Skeletal muscle satellite cell (primary cell): ENCODE data around the gene GSTO2.

ENCODE experiments used
- H3K27me3 ChIP-seq: 2 replicates; pipeline ENCODE4 v1.7.0; 2013; ENCODE audit warnings: low read length; ENCODE audit not compliant: control insufficient read depth, insufficient read depth
- H3K36me3 ChIP-seq: 2 replicates; pipeline ENCODE4 v1.7.0; 2013; ENCODE audit warnings: mild to moderate bottlenecking, control low read depth, low read length; ENCODE audit not compliant: insufficient read depth
- H3K4me1 ChIP-seq: 2 replicates; pipeline ENCODE4 v1.7.0; 2013; ENCODE audit warnings: low read length; ENCODE audit not compliant: control insufficient read depth, insufficient read depth
- H3K4me2 ChIP-seq: 2 replicates; pipeline ENCODE4 v1.7.0; 2013; ENCODE audit warnings: mild to moderate bottlenecking, low read length
- H3K4me3 ChIP-seq: 2 replicates; pipeline ENCODE4 v1.7.0; 2013; ENCODE audit warnings: low read length
- H3K9ac ChIP-seq: 2 replicates; pipeline ENCODE4 v1.7.0; 2013; ENCODE audit warnings: mild to moderate bottlenecking, low read depth, low read length, moderate library complexity
- H3K9me3 ChIP-seq: replicated peaks from 2 replicates; pipeline ENCODE4 v1.7.0; 2013; ENCODE audit warnings: mild to moderate bottlenecking, control low read depth, low read length

Gene GSTO2

DNA sequence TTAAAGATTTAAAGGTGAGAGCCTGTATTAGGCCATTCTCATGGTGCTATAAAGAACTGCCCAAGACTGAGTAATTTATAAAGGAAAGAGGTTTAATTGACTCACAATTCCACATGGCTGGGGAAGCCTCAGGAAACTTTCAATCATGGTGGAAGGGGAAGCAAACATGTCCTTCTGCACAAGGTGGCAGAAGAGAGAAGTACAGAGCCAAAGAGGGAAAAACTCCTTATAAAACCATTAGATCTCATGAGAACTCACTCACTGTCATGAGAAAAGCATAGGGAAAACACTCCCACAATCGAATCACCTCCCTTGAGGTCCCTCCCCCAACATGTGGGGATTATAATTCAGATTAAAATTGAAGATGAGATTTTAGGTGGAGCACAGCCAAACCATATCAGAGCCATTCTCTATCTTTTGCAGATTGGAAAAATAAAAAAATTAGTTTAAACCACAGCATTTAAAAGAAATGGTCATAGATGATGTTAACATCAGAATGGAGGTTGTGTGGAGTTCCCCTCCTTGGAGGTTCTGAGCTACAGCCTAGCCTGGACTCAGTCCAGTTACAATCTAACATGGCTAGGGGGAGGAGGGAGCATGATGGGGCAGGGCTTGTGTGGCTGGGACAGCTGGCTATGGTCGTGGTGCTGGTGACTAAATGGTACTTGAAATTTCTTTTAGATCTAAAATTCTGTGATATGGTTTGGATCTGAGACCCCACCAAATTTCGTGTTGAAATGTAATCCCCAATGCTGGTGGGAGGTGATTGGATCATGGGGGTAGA, 33.1 kb downstream of the GSTO2 start:
- Histone ChIP-seq H3K9ac (peak overlapping the region; percentile 94), H3K4me2 (no peak overlapping the region), H3K27me3 (no peaks in the 10 kb centered on the region), H3K36me3 (no peaks in the 10 kb centered on the region), H3K4me3 (no peak overlapping the region), H3K9me3 (no peaks in the 10 kb centered on the region), H3K4me1 (peaks cover 53% of the 10 kb centered on the region)

DNA sequence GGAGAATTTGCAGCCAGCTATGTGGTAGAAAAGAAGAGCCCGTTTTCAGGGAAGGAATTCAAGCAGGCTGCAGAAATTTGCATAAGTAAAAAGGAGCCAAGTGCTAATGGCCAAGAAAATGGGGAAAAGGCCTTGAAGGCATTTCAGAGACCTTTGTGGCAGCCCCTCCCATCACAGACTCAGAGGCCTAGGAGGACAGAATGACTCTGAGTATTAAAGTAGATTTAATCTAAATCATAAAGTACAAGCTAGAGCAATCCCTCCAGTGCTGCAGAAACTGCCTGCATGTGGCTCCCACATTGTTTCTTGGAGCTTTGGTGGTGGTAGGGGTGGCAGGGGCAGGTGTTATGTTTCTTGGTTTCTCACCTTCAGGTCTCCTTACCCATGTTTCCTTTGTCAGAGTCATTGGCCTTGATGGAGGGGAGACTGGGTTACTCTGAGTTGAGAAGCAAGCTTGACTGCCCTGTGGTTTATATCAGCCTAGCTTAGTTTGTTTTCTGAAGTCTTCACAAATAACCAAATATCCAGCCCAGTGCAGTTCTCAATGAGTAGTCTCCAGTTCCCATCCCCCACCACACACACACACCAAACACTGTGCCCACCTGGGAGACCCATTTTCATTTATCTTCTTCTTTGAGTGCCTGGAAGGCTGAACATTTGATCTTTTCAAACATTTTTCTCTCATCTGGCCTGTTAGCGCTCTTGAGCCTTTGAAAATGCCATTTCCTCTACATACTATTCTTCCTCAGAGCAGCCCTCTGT, 34.8 kb downstream of the GSTO2 start:
- Histone ChIP-seq H3K9ac (no peak overlapping the region), H3K9me3 (no peaks in the 10 kb centered on the region), H3K4me3 (no peak overlapping the region), H3K27me3 (no peaks in the 10 kb centered on the region), H3K4me2 (no peak overlapping the region), H3K4me1 (peaks cover 51% of the 10 kb centered on the region), H3K36me3 (peaks cover 12% of the 10 kb centered on the region)

DNA sequence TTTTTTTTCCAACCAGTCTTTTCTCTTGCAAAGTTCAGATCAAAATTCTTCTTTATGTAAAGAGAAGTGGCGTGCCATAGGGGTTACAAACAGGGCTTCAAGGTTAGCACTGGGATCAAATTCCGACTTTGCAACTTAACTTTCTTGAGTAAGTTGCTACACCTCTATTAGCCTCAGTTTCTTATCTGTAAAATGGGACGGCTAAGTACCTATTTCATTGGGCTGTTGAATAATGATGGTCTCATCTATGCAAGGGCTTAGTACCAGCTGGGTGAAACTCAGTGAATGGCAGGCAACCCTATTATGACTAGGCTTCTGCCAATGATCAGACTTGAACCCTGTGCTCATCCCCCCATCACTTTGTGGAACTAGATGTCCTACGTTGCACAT, 35.4 kb downstream of the GSTO2 start:
- Histone ChIP-seq H3K36me3 (peaks cover 12% of the 10 kb centered on the region), H3K9me3 (no peaks in the 10 kb centered on the region), H3K4me3 (no peak overlapping the region), H3K4me2 (no peak overlapping the region), H3K9ac (no peak overlapping the region), H3K4me1 (peaks cover 50% of the 10 kb centered on the region), H3K27me3 (no peaks in the 10 kb centered on the region)

DNA sequence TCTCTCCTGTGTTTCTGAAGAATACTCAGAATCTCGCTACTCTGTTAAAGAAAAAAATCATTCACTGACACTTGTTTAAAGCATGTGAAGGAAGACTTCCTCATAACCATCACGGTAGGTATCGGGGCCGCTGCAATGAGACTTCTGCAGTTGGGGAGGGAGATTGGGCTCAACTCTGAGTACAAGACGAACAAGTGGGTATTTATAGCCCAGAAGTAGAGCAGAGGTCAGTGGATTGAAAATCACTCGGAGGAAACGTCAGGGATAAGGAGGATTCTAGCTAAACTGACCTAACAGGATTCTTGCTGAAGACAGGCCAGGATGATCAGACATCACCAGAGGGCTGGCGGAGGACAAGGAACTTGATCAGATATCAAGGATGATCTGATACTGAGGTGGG, 35.9 kb downstream of the GSTO2 start:
- Histone ChIP-seq H3K9ac (no peak overlapping the region), H3K4me3 (no peak overlapping the region), H3K36me3 (peaks cover 12% of the 10 kb centered on the region), H3K9me3 (no peaks in the 10 kb centered on the region), H3K4me1 (peaks cover 49% of the 10 kb centered on the region), H3K27me3 (no peaks in the 10 kb centered on the region), H3K4me2 (no peak overlapping the region)

DNA sequence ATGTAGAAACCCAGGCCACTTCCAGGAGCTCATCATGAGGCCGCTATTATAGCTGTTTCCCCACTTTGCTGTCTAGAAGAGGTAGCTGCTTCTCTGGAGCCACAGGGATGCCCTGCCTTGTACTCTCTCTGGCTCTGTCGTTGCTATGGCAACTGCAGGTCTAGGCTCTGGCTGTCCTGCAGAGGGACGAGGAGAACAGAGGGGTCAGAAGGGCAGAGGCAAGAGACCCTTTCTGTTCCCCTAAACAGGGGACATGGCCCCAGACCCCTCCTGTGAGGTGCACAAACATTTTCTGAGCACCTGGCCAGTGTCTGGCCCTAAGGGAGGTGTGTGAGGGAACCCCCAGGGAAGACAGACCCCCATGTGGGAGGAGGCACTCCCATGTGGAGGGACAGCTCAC, 37.9 kb downstream of the GSTO2 start:
- no peak overlapping the region for H3K9ac ChIP-seq
- H3K4me2 ChIP-seq, result no peak overlapping the region
- no peaks in the 10 kb centered on the region for H3K27me3 ChIP-seq
- peaks cover 25% of the 10 kb centered on the region for H3K36me3 ChIP-seq
- H3K9me3 ChIP-seq, result no peaks in the 10 kb centered on the region
- peaks cover 45% of the 10 kb centered on the region for H3K4me1 ChIP-seq
- no peak overlapping the region for H3K4me3 ChIP-seq

DNA sequence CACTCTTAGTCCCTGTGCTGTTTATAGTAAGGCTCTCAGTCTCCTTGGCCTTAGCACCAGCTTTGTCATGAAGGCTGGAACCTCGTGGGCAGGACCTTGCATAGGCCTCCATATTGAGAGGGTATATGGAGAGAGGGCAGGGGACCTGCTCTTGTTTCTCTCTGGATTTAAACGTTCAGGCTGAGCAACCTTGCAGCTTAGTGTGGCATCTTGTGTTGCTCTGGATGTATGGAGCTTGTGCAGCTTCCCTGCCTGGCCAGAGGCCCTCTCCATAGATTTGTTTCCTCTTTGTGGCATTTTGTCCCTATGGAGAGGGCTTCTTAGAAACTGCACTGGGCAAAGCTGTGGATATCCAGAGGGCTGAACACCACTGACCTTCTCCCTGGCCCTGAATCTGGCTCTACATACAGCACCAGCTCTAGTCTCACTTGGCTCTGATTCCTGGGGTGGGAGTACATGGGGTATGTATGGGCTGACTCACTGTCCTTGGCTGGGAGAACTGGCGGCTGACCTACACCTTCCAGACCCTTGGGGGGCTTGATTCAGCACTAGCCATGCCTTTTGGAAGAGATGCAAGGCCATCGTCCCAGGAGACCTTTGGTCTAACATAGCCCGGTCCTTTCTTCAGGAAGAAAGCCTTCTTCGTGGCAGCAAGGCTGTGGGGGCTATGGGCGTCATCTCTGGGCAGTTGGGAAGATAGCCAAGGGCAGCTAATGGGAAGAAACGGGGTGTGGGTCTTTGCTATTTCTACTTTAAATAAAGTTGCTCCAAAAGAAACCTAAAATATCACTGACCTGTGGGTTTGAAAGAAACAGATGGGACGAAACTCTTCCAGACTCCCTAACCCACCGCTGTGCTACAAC, 38.8 kb downstream of the GSTO2 start:
- Histone ChIP-seq H3K36me3 (peaks cover 34% of the 10 kb centered on the region), H3K27me3 (no peaks in the 10 kb centered on the region), H3K9me3 (no peaks in the 10 kb centered on the region), H3K4me2 (no peak overlapping the region), H3K4me3 (no peak overlapping the region), H3K9ac (no peak overlapping the region), H3K4me1 (peaks cover 41% of the 10 kb centered on the region)

DNA sequence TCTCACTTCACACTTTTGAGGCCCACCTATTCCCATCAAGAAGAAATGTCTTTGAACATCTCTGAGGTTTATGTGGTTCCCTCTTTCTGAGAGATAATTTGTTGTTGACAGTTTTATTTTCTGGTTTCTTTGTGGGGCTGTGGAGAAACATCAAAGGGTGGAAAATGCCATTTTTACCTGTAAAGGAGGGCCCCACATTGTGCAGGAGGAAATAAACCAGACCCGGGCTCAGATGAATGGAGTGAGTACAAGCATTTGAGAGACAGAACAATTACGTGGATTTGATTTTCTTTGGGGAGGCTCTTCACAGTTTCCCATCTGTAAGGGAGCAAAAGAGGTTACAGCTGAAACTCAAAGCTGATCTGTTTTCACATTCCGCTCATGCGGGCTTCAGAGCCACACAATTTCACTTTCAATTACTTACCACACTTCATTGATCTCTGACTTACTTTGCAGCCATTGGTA, 39.5 kb downstream of the GSTO2 start:
- Histone ChIP-seq H3K4me2 (no peak overlapping the region), H3K27me3 (no peaks in the 10 kb centered on the region), H3K36me3 (peaks cover 41% of the 10 kb centered on the region), H3K4me1 (peaks cover 41% of the 10 kb centered on the region), H3K4me3 (no peak overlapping the region), H3K9ac (no peak overlapping the region), H3K9me3 (no peaks in the 10 kb centered on the region)

DNA sequence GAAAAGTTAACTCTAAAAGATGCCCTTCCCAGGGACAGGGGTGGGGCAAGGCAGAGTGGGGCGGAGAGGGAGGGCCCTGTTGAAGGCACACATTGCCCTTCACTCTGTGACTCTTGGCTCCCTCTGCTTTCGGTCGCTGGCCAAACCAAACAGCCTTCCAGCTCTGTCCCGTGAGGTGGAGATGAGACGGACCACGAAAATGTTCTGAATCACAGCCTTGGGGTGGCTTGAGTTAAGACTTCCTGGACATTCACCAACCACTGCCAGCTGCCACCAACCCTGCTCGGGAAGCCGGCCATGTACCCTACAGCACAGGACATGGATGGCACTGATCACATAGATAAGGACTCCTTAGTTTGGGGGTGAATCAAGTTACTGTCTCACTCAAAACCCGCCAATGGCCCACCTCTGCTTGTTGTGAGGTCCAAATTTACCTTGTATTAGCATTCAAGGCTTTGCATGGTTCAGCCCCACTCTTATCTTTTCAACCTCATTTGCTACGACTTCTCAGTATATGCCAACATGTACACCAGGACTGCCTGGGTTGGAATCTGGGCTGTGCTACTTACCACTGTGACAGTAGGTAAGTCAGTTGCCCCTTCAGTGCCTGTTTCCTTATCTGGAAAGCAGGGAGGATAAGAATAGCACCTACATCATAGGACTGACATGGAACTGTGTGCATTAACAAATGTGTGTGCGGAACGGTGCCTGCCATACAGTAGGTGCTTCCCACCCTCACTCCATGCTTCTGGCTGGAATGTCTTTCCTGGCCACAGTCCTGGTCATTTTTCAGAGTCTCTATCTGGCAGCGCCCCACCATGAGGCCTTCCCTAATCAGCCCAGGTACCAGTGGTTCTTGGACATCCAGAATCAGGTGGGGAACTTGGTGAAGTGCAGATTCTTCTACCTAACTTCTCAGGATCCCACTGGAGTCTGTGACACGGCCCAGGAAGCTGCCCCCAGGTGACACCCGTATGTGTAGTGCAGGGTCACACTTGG, 41.3 kb downstream of the GSTO2 start:
- H3K36me3 ChIP-seq, result peaks cover 59% of the 10 kb centered on the region
- H3K4me3 ChIP-seq, result peak overlapping the region; percentile 1
- H3K9ac ChIP-seq, result peak overlapping the region; percentile 70
- peaks cover 41% of the 10 kb centered on the region for H3K4me1 ChIP-seq
- no peaks in the 10 kb centered on the region for H3K27me3 ChIP-seq
- H3K9me3 ChIP-seq, result no peaks in the 10 kb centered on the region
- peak overlapping the region; percentile 39 for H3K4me2 ChIP-seq

DNA sequence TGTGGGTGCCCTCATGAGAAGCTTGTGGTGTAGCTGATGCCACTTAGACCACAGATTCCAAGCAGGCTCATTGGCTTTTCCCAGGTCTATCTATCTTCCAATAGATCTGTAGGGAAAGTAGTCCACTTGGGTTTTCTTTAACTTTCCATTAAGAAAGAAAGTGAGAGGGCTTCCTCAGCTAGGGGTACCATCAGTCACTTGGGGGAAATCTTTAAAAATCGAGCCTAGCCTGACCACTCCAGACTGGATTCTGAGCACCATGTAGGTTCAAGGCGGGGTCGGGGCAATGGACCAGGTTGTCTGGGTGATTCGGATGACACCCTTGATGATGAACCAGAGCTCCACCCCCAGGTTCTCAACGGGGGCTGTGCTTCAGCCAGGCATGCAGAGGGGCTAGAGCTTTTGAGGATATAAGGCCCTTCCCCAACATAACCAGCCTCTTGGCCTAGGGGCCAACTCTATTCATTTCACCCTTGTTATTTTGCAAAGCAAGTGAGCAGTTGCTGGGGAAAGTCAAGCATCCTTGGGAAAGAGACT, 42.3 kb downstream of the GSTO2 start:
- H3K4me3 ChIP-seq, result no peak overlapping the region
- H3K36me3 ChIP-seq, result peaks cover 69% of the 10 kb centered on the region
- H3K9ac ChIP-seq, result no peak overlapping the region
- peaks cover 38% of the 10 kb centered on the region for H3K4me1 ChIP-seq
- no peaks in the 10 kb centered on the region for H3K27me3 ChIP-seq
- no peaks in the 10 kb centered on the region for H3K9me3 ChIP-seq
- H3K4me2 ChIP-seq, result no peak overlapping the region
